ENCODE measurements around the gene ELFN1.

ELFN1 gene

DNA sequence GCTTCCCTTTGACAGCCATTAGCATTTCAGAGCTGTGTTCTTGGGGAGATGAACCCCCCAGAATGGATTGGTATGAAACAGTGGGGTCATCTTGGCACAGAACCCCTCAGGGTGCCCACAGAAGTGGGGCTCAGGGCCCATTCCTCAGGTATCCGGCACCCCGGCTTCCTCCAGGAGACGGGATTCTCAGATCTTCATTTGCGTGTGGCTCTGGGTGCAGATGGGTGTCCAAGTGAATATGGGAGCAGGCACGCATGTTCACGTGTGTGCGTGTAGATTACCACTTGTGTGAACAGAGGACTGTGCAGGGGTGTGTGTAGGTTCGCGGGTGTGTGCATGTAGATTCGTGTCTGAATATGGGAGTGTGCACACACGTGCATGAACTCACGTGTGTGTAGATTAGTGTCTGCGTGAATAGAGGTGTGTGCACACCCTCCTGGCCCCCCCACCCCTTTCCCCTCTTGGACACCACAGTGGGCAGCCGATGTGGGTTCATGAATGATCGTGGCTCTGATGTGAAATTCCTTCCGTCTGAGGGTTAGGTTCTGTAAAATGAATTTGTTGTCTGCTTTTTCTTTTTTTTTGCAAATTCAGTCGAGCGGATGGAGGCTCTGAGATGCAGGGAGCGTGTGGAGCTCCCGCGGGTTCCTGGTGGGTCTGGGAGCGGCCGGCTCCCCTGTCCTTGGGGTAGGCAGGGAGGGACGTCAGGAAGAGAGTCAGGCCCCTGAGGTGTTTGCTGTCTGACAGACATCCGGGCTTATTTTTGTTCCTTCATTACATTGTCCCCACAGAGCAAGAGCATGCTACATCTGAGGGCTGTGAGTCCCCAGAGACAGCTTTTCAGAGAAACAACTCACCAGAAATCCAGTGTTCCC lies 7.4 kb downstream of the ELFN1 start:
- no peak overlapping the region for H3K4me3 ChIP-seq (ENCODE audit: low read depth, low read length)
- TF ChIP-seq, protein P1, sequence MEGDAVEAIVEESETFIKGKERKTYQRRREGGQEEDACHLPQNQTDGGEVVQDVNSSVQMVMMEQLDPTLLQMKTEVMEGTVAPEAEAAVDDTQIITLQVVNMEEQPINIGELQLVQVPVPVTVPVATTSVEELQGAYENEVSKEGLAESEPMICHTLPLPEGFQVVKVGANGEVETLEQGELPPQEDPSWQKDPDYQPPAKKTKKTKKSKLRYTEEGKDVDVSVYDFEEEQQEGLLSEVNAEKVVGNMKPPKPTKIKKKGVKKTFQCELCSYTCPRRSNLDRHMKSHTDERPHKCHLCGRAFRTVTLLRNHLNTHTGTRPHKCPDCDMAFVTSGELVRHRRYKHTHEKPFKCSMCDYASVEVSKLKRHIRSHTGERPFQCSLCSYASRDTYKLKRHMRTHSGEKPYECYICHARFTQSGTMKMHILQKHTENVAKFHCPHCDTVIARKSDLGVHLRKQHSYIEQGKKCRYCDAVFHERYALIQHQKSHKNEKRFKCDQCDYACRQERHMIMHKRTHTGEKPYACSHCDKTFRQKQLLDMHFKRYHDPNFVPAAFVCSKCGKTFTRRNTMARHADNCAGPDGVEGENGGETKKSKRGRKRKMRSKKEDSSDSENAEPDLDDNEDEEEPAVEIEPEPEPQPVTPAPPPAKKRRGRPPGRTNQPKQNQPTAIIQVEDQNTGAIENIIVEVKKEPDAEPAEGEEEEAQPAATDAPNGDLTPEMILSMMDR (IDR thresholded peaks at IDR 0.05; ENCODE audit: borderline replicate concordance, insufficient read depth, low read depth, low read length): no peak

DNA sequence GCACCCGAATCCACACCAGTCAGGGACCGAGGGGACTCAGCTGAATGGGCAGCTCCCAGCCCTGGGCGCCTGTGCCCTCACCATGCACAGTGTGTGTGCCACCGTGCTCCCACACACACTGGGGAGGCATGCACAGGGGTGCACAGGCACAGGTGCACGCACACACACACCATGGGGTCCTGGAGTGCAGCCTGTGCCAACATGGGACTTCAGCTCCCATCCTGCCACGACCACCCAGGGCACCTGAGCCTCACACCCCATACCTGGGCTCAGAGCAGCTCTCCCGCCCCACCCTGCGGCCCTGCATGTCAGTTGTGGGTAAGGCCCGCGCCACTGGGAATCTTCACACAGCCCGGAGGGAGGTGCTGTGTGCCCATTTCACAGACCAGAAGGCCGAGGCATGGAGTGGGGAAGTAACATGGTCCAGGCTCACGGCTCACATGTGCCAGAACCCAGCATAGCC lies 8.0 kb downstream of the ELFN1 start:
- H3K4me3 ChIP-seq (ENCODE audit: low read depth, low read length): no peak overlapping the region
- TF ChIP-seq, protein P1 (IDR thresholded peaks at IDR 0.05; ENCODE audit: borderline replicate concordance, insufficient read depth, low read depth, low read length): no peak

DNA sequence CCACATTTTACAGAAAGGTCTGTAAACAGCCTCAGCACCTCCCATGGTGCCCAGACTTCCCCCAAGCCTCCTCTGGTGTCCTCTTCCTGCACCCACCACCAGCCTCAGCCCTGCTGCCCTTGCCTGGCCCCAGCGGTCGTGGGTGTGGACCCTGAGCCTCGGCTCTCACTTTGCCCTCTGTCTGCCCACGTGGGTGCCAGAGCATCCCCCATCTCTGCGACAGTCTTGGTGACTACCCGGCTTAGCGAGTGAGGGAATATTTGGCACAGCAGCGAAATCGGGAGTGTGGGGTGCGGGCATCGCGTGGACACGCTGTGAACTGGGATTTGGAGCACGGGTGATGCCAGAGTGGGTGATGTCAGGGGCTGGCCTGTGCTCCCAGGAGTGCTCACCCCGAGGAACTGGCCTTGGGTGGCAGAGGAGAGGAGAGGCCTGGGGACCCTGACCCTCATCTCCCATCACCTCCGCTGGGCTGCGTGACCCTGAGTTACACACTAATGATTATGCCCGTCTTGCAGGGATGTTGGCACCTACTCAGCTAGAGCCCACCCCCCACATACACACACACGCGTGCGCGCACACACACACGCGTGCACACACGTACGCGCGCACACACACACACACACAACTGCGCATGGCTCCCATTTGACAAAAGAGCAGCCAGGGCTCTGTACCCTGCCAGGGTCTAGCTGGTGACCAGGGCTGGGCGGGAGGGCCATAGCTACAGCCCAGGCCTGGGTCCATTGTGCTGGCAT lies 8.7 kb downstream of the ELFN1 start:
- TF ChIP-seq, protein P1 (IDR thresholded peaks at IDR 0.05; ENCODE audit: borderline replicate concordance, insufficient read depth, low read depth, low read length): no peak
- H3K4me3 ChIP-seq (ENCODE audit: low read depth, low read length): no peak overlapping the region

DNA sequence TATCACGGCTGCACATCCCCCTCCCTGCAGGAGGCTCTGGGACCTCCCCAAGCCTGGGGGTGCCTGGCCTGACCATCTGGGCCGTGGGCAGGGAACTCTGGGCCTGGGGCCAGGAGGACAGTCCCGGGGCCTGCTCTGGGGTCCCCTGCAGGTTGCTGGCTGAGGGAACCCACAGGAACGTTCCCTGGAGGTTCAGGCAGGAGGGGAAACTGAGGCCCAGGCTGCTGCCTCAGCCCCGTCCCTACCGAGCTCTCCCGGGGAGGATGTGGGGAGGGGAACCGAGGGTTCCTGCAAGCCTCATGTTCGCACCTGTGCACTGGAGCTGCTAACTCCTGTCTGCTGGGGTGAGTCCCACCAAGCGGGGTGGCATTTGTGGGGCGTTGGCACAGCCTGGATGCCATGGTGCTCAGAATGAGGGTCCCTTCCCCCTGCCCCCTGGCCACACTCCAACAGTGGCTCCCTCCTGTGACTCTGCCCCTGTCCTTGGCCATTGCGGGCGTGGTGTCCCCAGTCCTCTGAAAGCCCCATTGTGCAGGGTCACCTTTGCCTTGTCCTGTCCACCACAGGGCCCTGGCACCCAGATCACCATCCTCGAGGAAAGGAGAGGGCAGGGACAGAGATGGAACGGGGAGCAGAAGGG lies 9.4 kb downstream of the ELFN1 start:
- TF ChIP-seq, protein P1 (IDR thresholded peaks at IDR 0.05; ENCODE audit: borderline replicate concordance, insufficient read depth, low read depth, low read length): no peak
- H3K4me3 ChIP-seq (ENCODE audit: low read depth, low read length): no peak overlapping the region

DNA sequence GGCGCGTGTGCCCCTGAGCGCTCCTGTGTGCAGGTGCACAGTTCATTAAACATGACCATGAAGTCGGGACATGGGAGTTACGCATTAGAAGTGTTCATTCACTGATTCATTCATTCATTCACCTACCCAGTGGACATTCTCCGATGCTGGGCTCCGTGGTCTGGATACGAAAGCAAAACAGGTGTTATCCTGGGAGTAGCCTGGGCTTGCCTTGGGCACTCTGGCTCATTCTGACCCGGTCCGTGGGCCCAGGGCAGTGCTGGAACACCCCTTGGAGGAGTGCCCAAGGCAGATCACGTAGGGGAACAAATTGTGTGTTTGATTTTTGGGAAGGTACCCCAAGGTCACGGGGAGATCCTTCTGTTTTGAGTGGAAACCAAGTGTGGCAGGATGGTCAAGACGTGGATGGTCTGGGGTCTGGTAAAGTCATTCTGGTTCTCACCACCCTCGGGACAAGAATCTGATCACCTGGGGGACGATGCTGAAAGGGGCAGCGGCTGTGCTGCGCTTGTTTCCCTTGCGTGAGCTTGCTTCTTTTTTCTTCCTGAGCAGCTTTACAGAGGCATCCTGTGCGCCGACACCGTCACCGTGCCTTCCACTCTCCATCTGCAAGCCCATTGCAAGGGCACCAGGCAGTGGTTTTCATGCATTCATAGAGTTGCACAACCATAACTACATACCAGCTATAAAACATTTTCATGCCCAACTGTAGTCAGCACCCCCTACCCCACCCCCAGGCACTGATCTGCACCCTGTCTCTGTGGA lies 10.1 kb downstream of the ELFN1 start:
- TF ChIP-seq, protein P1 (IDR thresholded peaks at IDR 0.05; ENCODE audit: borderline replicate concordance, insufficient read depth, low read depth, low read length): no peak
- no peak overlapping the region for H3K4me3 ChIP-seq (ENCODE audit: low read depth, low read length)

DNA sequence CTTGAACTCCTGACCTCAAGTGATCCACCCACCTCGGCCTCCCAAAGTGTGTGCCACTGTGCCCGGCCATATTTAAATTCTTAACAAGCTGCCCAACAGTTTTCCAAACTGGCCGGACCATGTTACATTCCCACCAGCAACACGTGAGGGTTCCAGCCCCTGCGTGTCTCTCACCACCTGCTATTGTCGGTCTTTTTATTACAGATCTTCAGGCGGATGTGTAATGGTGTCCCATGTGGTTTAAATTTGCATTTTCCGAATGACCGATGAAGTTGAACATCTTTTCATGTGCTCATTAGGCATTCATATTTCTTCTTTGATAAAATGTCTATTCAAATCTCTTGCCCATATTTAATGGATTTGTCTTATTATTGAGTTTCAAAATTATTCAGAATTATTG lies 11.5 kb downstream of the ELFN1 start:
- H3K4me3 ChIP-seq (ENCODE audit: low read depth, low read length): no peak overlapping the region
- TF ChIP-seq, protein P1 (IDR thresholded peaks at IDR 0.05; ENCODE audit: borderline replicate concordance, insufficient read depth, low read depth, low read length): no peak
